ENCODE data around the gene SLC22A23.
"Not testable (repeated sequence)": the region's sequence is repeated elsewhere in the genome, so short reads cannot be mapped to it uniquely, and the experiment has no call there.

DNA sequence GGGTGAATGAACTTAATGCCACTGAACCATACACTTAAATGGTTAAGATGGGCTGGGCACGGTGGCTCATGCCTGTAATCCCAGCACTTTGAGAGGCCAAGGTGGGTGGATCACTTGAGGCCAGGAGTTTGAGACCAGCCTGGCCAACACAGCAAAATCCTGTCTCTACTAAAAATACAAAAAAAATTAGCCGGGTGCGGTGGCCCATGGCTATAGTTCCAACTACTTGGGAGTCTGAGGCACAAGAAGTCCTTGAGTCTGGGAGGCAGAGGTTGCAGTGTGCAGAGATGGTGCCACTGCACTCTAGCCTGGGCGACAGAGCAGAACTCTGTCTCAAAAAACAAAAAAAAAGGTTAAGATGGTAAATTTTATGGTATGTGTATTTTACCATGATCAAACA lies 71.7 kb downstream of the SLC22A23 start:
- not testable (repeated sequence) for TF ChIP-seq EZH2 (IDR thresholded peaks at IDR 0.05; ENCODE audit: low read length, unreplicated experiment); EZH2phosphoT487 (IDR thresholded peaks at IDR 0.05; ENCODE audit: borderline replicate concordance, low read length)
- TF ChIP-seq, protein P1, sequence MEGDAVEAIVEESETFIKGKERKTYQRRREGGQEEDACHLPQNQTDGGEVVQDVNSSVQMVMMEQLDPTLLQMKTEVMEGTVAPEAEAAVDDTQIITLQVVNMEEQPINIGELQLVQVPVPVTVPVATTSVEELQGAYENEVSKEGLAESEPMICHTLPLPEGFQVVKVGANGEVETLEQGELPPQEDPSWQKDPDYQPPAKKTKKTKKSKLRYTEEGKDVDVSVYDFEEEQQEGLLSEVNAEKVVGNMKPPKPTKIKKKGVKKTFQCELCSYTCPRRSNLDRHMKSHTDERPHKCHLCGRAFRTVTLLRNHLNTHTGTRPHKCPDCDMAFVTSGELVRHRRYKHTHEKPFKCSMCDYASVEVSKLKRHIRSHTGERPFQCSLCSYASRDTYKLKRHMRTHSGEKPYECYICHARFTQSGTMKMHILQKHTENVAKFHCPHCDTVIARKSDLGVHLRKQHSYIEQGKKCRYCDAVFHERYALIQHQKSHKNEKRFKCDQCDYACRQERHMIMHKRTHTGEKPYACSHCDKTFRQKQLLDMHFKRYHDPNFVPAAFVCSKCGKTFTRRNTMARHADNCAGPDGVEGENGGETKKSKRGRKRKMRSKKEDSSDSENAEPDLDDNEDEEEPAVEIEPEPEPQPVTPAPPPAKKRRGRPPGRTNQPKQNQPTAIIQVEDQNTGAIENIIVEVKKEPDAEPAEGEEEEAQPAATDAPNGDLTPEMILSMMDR (conservative IDR thresholded peaks at IDR 0.05; ENCODE audit: low read depth, low read length): not testable (repeated sequence)

Data from PC-3 (cell line).